GM12878 (cell line): ENCODE measurements around the gene MAEL. TPM values are rescaled to one million over a fixed set of nuclear protein-coding genes. Genes with fewer than 3 reads are reported as not detected.

Experiments
- ATAC-seq: fragments of 200-7000 bp; cut with Tn5 transposase; 3 replicates; pipeline ENCODE4 v1.9.1; 2020; ENCODE audit warnings: mild to moderate bottlenecking, moderate library complexity
- BruUV-seq: library from RNA; stranded (reverse); fragments of 400-500 nt; replicated peaks from 2 replicates; lab custom pipeline; 2021; lab: Mats Ljungman, UMichigan
- CTCF ChIA-PET: fragments of 300-600 bp; sonication (Branson Sonifier 250); formaldehyde crosslinking; extraction: SDS; loops from one replicate; lab custom pipeline; 2021; ENCODE audit warnings: inconsistent platforms; lab: Yijun Ruan, JAX
- POLR2A ChIA-PET: fragments of 350-600 bp; formaldehyde crosslinking; extraction: SDS; loops from one replicate; lab custom pipeline; 2021; ENCODE audit warnings: inconsistent platforms; lab: Charles Lee
- RAD21 ChIA-PET: fragments of 300-600 bp; sonication (Branson Sonifier 250); formaldehyde crosslinking; loops from one replicate; lab custom pipeline; 2023; ENCODE audit warnings: antibody characterized with exemption; ENCODE audit not compliant: unreplicated experiment; lab: Charles Lee
- SMC1A ChIA-PET: fragments of 300-600 bp; sonication (Branson Sonifier 250); formaldehyde crosslinking; loops from one replicate; lab custom pipeline; 2023; ENCODE audit not compliant: unreplicated experiment, uncharacterized antibody; lab: Charles Lee
- DNase-seq: peaks from one replicate; pipeline ENCODE4 v3.0.0-alpha.2; 2011; ENCODE audit warnings: low read depth, low spot score
- FAIRE-seq: peaks from 3 replicates; lab custom pipeline; 2011; peaks lifted over from hg19 to GRCh38; lab: Jason Lieb, UNC
- H2AFZ ChIP-seq: 2 replicates; pipeline ENCODE4 v1.6.0; 2011; ENCODE audit warnings: low read depth, low read length, control low read depth; ENCODE audit not compliant: control insufficient read depth
- H3K27ac ChIP-seq: 2 replicates; pipeline ENCODE4 v1.5.1; 2011; ENCODE audit warnings: control low read depth; ENCODE audit not compliant: control insufficient read depth, insufficient read depth
- H3K27me3 ChIP-seq, 2 experiments: replicated peaks in 1 of 2; 2 replicates each; pipeline versions ENCODE4 v1.6.0 to v1.6.1; 2011; ENCODE audit warnings: low read length in 1 of 2; ENCODE audit not compliant: control insufficient read depth in 2 of 2, insufficient read depth in 2 of 2
- H3K36me3 ChIP-seq, 2 experiments: 2 replicates each; pipeline ENCODE4 v1.5.1; 2011; ENCODE audit warnings: low read length in 1 of 2; ENCODE audit not compliant: control insufficient read depth in 2 of 2, insufficient read depth in 2 of 2
- H3K4me1 ChIP-seq: 2 replicates; pipeline ENCODE4 v1.6.1; 2011; ENCODE audit warnings: mild to moderate bottlenecking, low read length, moderate library complexity, mixed read lengths; ENCODE audit not compliant: control insufficient read depth, insufficient read depth
- H3K4me2 ChIP-seq: 2 replicates; pipeline ENCODE4 v1.6.0; 2011; ENCODE audit warnings: control low read depth; ENCODE audit not compliant: control insufficient read depth, insufficient read depth
- H3K4me3 ChIP-seq: fragments of 200-600 bp; sonication (generic); 2 replicates; pipeline ENCODE4 v1.5.1; 2016
- H3K79me2 ChIP-seq: 2 replicates; pipeline ENCODE4 v1.6.0; 2011; ENCODE audit warnings: low read length; ENCODE audit not compliant: control insufficient read depth, insufficient read depth
- H3K9ac ChIP-seq: 2 replicates; pipeline ENCODE4 v1.8.0; 2011; ENCODE audit warnings: low read length, control low read depth, mixed read lengths; ENCODE audit not compliant: control insufficient read depth, insufficient read depth
- H3K9me3 ChIP-seq: replicated peaks from 3 replicates; pipeline ENCODE4 v1.5.1; 2011; ENCODE audit warnings: mild to moderate bottlenecking, low read length; ENCODE audit not compliant: control insufficient read depth, insufficient read depth
- H4K20me1 ChIP-seq: 2 replicates; pipeline ENCODE4 v1.6.0; 2011; ENCODE audit not compliant: control insufficient read depth, insufficient read depth
- BCL3 ChIP-seq: IDR thresholded peaks from 2 replicates; pipeline ENCODE4 v1.6.1; 2011; ENCODE audit warnings: borderline replicate concordance, low read depth, mild to moderate bottlenecking, moderate library complexity, low read length; ENCODE audit not compliant: insufficient read depth, poor library complexity, severe bottlenecking
- BRCA1 ChIP-seq: IDR thresholded peaks from 2 replicates; pipeline ENCODE4 v1.6.1; 2011; ENCODE audit warnings: low read depth, low read length, improper control_type of control experiment
- CBX3 ChIP-seq: fragments of 200-600 bp; sonication (generic); IDR thresholded peaks from 2 replicates; pipeline ENCODE4 v1.6.1; 2016; ENCODE audit warnings: low read depth, borderline replicate concordance
- CREM ChIP-seq: IDR thresholded peaks from 2 replicates; pipeline ENCODE4 v1.6.1; 2014; ENCODE audit warnings: antibody characterized with exemption, low read depth
- ETV6 ChIP-seq, 2 experiments: fragments of 450-650 bp in 1 of 2; IDR thresholded peaks in 1 of 2; conservative IDR thresholded peaks in 1 of 2; 2 replicates each; pipeline ENCODE4 v1.6.1; 2014; ENCODE audit warnings: antibody characterized with exemption in 1 of 2, borderline replicate concordance in 1 of 2, low read depth in 1 of 2, mild to moderate bottlenecking in 1 of 2, moderate library complexity in 1 of 2
- GABPA ChIP-seq: IDR thresholded peaks from 2 replicates; pipeline ENCODE4 v1.6.1; 2014; ENCODE audit warnings: antibody characterized with exemption, low read depth, mild to moderate bottlenecking, inconsistent platforms
- KDM1A ChIP-seq: fragments of 200-600 bp; sonication (generic); IDR thresholded peaks from 2 replicates; pipeline ENCODE4 v1.6.1; 2016; ENCODE audit warnings: borderline replicate concordance
- MEF2A ChIP-seq: IDR thresholded peaks from 2 replicates; pipeline ENCODE4 v1.6.1; 2011; ENCODE audit warnings: low read depth, mild to moderate bottlenecking, low read length, moderate library complexity; ENCODE audit not compliant: insufficient read depth
- MEF2B ChIP-seq: fragments of 450-650 bp; IDR thresholded peaks from 2 replicates; pipeline ENCODE4 v1.6.1; 2018; ENCODE audit warnings: mild to moderate bottlenecking, moderate library complexity; ENCODE audit not compliant: partially characterized antibody, poor library complexity, severe bottlenecking
- NFYA ChIP-seq: IDR thresholded peaks from 2 replicates; pipeline ENCODE4 v1.6.1; 2011; ENCODE audit warnings: low read depth, mild to moderate bottlenecking, low read length, improper control_type of control experiment, borderline replicate concordance
- POU2F2 ChIP-seq: IDR thresholded peaks from 3 replicates; pipeline ENCODE4 v1.6.1; 2011; ENCODE audit warnings: low read depth, mild to moderate bottlenecking, low read length, borderline replicate concordance
- RCOR1 ChIP-seq: conservative IDR thresholded peaks from 2 replicates; pipeline ENCODE4 v1.6.1; 2012; ENCODE audit warnings: low read depth, low read length, improper control_type of control experiment
- SMAD1 ChIP-seq: fragments of 450-650 bp; IDR thresholded peaks from 2 replicates; pipeline ENCODE4 v1.6.1; 2018; ENCODE audit warnings: mild to moderate bottlenecking, low read depth; ENCODE audit not compliant: partially characterized antibody
- ZNF384 ChIP-seq: IDR thresholded peaks from 2 replicates; pipeline ENCODE4 v1.6.1; 2012; ENCODE audit warnings: low read depth, mild to moderate bottlenecking, low read length, improper control_type of control experiment, borderline replicate concordance
- WGBS: methylation state at CpG from one replicate; pipeline ENCODE4 v1.1.6; 2016; ENCODE audit warnings: low lambda C conversion rate; ENCODE audit not compliant: insufficient replicate concordance, insufficient coverage; ENCODE audit errors: missing lambda C conversion rate; 5-methylcytosine and 5-hydroxymethylcytosine counted together
- in situ Hi-C: fragments of 300-500 bp; cut with MboI; formaldehyde crosslinking; loops from 9 replicates; pipeline ENCODE4 v1.14.3; 2018; ENCODE audit warnings: mixed read lengths
- intact Hi-C: fragments of 100-400 bp; cut with micrococcal nuclease; formaldehyde crosslinking; loops from one replicate; pipeline ENCODE4 v1.14.2; 2022; ENCODE audit not compliant: unreplicated experiment
- polyA plus RNA-seq, 11 experiments: library from polyadenylated mRNA; depleted of rRNA in 4 of 11; unstranded in 6 of 11; stranded (reverse) in 5 of 11; fragments of >200 nt; fragmentation: Nextera tagmentation in 4 of 11; fragmentation: Illumina TruSeq in 1 of 11; extraction: Ambion mirVana in 4 of 11; extraction: Trizol in 1 of 11; gene quantifications; 1 replicate in 1 of 11; 2 replicates in 10 of 11; pipeline versions ENCODE4 v1.2.1 to v1.2.3, GENCODE V29; 2011 to 2016; ENCODE audit warnings: inconsistent platforms in 2 of 11, missing spikeins in 2 of 11, low read depth in 1 of 11
- total RNA-seq, 4 experiments: library from RNA; depleted of rRNA in 3 of 4; stranded (reverse); fragments of >200 nt in 3 of 4; fragmentation: Illumina TruSeq in 1 of 4; extraction: Trizol in 1 of 4; gene quantifications; 2 replicates each; pipeline versions ENCODE4 v1.2.1 to v1.2.3, GENCODE V29; 2013 to 2021
- TF ChIP-seq, protein P1 (sequence below): IDR thresholded peaks from 2 replicates; pipeline ENCODE4 v1.6.1; 2011; ENCODE audit warnings: low read depth, low read length, improper control_type of control experiment, borderline replicate concordance

Gene MAEL
- total and polyA plus RNA-seq, 10 of the 15 experiments (the other 5 are each of a cell fraction or from before 2014, with no cell fraction given) = 0.10 to 0.43 (median 0.24) TPM; not detected in 2

- no peak overlapping the region for H3K27ac ChIP-seq
- H3K4me3 ChIP-seq = no peak overlapping the region
- POLR2A ChIA-PET = no interaction called here
- FAIRE-seq (no peak), ATAC-seq (no peak), DNase-seq (no peak)
- no peaks in the 10 kb centered on the region for H3K79me2 ChIP-seq
- H4K20me1 ChIP-seq = no peaks in the 10 kb centered on the region
- BruUV-seq = no TSS peak
- H3K4me1 ChIP-seq = no peaks in the 10 kb centered on the region
- 35% methylated on average over 1 of the region's 1 CpG for WGBS
- no peak overlapping the region for H2AFZ ChIP-seq
- no peaks in the 10 kb centered on the region for H3K9me3 ChIP-seq
- CTCF ChIA-PET = no interaction called here
- H3K4me2 ChIP-seq = no peak overlapping the region
- no peak overlapping the region for H3K9ac ChIP-seq
- RAD21 ChIA-PET = interaction anchor here (0.5 kb wide), 1 partner anchor 339 kb away, joined by 3 read pairs; no protein-coding TSS in a partner anchor
- no peaks in the 10 kb centered on the region for H3K36me3 ChIP-seq
- H3K27me3 ChIP-seq = no peaks in the 10 kb centered on the region
- no peak for TF ChIP-seq RCOR1
- no peak for TF ChIP-seq BCL3
- TF ChIP-seq CREM = no peak
- TF ChIP-seq MEF2B = no peak
- TF ChIP-seq CBX3 = no peak
- TF ChIP-seq MEF2A = no peak
- TF ChIP-seq POU2F2 = no peak
- TF ChIP-seq ETV6 (conservative IDR thresholded peaks at IDR 0.05 in 1 of 2, IDR thresholded peaks at IDR 0.05 in 1 of 2; ENCODE audit: borderline replicate concordance in 1 of 2, low read depth in 1 of 2) = no peak
- TF ChIP-seq GABPA = no peak
- TF ChIP-seq KDM1A = no peak
- no peak for TF ChIP-seq ZNF384
- TF ChIP-seq, protein P1, sequence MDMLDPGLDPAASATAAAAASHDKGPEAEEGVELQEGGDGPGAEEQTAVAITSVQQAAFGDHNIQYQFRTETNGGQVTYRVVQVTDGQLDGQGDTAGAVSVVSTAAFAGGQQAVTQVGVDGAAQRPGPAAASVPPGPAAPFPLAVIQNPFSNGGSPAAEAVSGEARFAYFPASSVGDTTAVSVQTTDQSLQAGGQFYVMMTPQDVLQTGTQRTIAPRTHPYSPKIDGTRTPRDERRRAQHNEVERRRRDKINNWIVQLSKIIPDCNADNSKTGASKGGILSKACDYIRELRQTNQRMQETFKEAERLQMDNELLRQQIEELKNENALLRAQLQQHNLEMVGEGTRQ = no peak
- TF ChIP-seq SMAD1 = no peak
- TF ChIP-seq NFYA = no peak
- no peak for TF ChIP-seq BRCA1
- TF ChIP-seq, all 136 proteins: peak for 0
- SMC1A ChIA-PET = no interaction called here
- in situ Hi-C loops = no loop called here
- intact Hi-C loops = no loop called here
Measured at GRCh38 chr1:167011560-167012191, 22.6 kb downstream of the MAEL start.
